ENCODE data around the gene NHEJ1.

Gene NHEJ1

DNA sequence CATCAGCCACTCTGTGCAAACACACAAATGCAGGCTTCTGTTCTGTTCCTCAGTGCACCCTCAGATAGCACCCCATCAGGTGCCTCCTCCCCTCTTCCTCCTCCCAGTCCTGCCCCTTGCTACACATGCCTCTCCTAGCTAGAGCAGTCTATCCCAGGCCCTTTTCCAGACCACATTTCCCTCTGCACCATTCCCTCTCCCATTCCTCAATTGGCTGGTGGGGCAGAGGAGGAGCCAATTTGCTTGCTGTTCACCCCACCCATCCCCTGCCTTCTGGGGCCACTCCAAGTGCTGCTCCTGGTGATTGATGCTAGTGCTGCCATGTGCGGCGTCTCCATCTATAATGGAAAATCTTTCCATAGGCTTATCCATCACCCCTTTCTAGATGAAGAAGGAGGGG is 124.7 kb downstream of the NHEJ1 start:
- Histone ChIP-seq H3F3A (ENCODE audit: insufficient read depth, low read length) (no peaks in the 10 kb centered on the region; the same call in 1 of the 2 replicates), H3K4me1 (ENCODE audit: insufficient read depth, low read length, severe bottlenecking) (no peaks in the 10 kb centered on the region), H2AFZ (ENCODE audit: low read length) (no peak overlapping the region), H3K4me2 (ENCODE audit: low read length) (no peak overlapping the region), H3K27me3 (ENCODE audit: insufficient read depth, low read length) (peaks cover 8% of the 10 kb centered on the region), H3K79me2 (ENCODE audit: insufficient read depth, low read length) (no peaks in the 10 kb centered on the region), H3K27ac (ENCODE audit: low read depth, low read length, poor library complexity, severe bottlenecking) (no peak overlapping the region), H4K20me1 (ENCODE audit: insufficient read depth, low read length) (no peaks in the 10 kb centered on the region), H3K9me2 (ENCODE audit: low read depth, low read length) (no peaks in the 10 kb centered on the region), H3K36me3 (ENCODE audit: insufficient read depth, low read length) (no peaks in the 10 kb centered on the region), H3K4me3 (ENCODE audit: low read depth, low read length, poor library complexity, severe bottlenecking) (no peak overlapping the region), H3K9me3 (ENCODE audit: low read length) (no peaks in the 10 kb centered on the region), H3K9ac (ENCODE audit: low read length) (no peak overlapping the region)
- TF ChIP-seq EZH2 (IDR thresholded peaks at IDR 0.05; ENCODE audit: borderline replicate concordance, low read length), result no peak
- TF ChIP-seq, protein P1, sequence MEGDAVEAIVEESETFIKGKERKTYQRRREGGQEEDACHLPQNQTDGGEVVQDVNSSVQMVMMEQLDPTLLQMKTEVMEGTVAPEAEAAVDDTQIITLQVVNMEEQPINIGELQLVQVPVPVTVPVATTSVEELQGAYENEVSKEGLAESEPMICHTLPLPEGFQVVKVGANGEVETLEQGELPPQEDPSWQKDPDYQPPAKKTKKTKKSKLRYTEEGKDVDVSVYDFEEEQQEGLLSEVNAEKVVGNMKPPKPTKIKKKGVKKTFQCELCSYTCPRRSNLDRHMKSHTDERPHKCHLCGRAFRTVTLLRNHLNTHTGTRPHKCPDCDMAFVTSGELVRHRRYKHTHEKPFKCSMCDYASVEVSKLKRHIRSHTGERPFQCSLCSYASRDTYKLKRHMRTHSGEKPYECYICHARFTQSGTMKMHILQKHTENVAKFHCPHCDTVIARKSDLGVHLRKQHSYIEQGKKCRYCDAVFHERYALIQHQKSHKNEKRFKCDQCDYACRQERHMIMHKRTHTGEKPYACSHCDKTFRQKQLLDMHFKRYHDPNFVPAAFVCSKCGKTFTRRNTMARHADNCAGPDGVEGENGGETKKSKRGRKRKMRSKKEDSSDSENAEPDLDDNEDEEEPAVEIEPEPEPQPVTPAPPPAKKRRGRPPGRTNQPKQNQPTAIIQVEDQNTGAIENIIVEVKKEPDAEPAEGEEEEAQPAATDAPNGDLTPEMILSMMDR (IDR thresholded peaks at IDR 0.05; ENCODE audit: low read length), result no peak

DNA sequence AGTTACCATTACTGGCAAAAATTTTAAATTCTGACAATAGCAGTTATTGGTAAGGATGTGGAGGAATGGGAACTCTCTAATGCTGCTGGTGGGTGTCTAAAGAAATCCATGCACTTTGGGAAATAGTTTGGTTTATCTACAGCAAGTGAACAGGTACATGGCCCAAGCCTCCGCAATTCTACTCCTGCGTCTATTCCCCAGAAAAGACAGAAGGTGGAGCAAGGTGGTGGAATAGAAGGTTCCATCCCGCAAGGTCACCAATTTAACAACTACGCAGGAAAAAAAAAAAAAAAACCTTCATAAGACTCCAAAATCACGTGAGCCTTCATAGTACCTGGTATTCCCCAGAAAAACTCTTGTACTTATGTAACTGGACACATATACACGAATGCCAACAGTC is 125.8 kb downstream of the NHEJ1 start:
- H3K79me2 ChIP-seq (ENCODE audit: insufficient read depth, low read length), result no peaks in the 10 kb centered on the region
- H3F3A ChIP-seq (ENCODE audit: insufficient read depth, low read length), result no peaks in the 10 kb centered on the region; the same call in 1 of the 2 replicates
- TF ChIP-seq, protein P1 (IDR thresholded peaks at IDR 0.05; ENCODE audit: low read length), result no peak
- no peak for TF ChIP-seq EZH2 (IDR thresholded peaks at IDR 0.05; ENCODE audit: borderline replicate concordance, low read length)
- no peaks in the 10 kb centered on the region for H3K9me3 ChIP-seq (ENCODE audit: low read length)
- no peaks in the 10 kb centered on the region for H3K36me3 ChIP-seq (ENCODE audit: insufficient read depth, low read length)
- no peak overlapping the region for H3K27ac ChIP-seq (ENCODE audit: low read depth, low read length, poor library complexity, severe bottlenecking)
- H3K4me3 ChIP-seq (ENCODE audit: low read depth, low read length, poor library complexity, severe bottlenecking), result no peak overlapping the region
- H3K27me3 ChIP-seq (ENCODE audit: insufficient read depth, low read length), result peaks cover 8% of the 10 kb centered on the region
- no peak overlapping the region for H2AFZ ChIP-seq (ENCODE audit: low read length)
- H4K20me1 ChIP-seq (ENCODE audit: insufficient read depth, low read length), result no peaks in the 10 kb centered on the region
- no peaks in the 10 kb centered on the region for H3K9me2 ChIP-seq (ENCODE audit: low read depth, low read length)
- no peaks in the 10 kb centered on the region for H3K4me1 ChIP-seq (ENCODE audit: insufficient read depth, low read length, severe bottlenecking)
- no peak overlapping the region for H3K4me2 ChIP-seq (ENCODE audit: low read length)
- H3K9ac ChIP-seq (ENCODE audit: low read length), result no peak overlapping the region

DNA sequence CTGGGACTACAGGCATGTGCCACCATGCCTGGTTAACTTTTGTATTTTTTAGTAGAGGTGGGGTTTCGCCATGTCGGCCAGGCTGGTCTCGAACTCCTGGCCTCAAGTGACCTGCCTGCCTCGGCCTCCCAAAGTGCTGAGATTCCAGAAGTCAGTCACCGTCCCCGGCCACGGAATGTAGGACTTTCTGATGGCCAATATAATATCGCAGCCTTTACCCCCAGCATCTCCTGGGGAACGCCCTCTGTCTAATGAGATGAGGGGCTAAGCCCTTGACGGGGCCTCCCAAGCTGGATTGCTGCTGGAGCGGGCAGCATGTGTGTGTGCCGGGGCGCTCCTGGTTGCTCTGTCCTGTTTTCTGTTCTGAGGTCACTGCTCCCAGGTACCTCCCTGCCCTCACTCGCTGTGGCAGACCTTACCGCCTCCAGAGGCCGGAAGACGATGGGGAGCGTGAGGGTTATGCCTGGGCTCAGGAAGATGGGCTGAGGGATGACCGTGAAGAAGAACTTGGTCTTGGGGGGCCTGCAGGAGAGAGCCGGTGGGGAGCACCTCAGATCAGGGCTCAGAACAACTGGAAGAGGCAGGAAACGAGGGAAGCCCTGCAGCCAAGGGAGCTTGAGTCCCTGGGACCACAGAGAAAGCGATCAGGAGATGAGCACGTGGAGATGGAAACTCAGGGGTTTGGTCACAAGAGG is 128.4 kb downstream of the NHEJ1 start:
- no peaks in the 10 kb centered on the region for H3K4me1 ChIP-seq (ENCODE audit: insufficient read depth, low read length, severe bottlenecking)
- H3K79me2 ChIP-seq (ENCODE audit: insufficient read depth, low read length), result no peaks in the 10 kb centered on the region
- H3K9me3 ChIP-seq (ENCODE audit: low read length), result no peaks in the 10 kb centered on the region
- H3K4me3 ChIP-seq (ENCODE audit: low read depth, low read length, poor library complexity, severe bottlenecking), result no peak overlapping the region
- H3K9me2 ChIP-seq (ENCODE audit: low read depth, low read length), result no peaks in the 10 kb centered on the region
- no peaks in the 10 kb centered on the region; the same call in 1 of the 2 replicates for H3F3A ChIP-seq (ENCODE audit: insufficient read depth, low read length)
- H3K27ac ChIP-seq (ENCODE audit: low read depth, low read length, poor library complexity, severe bottlenecking), result no peak overlapping the region
- no peaks in the 10 kb centered on the region for H4K20me1 ChIP-seq (ENCODE audit: insufficient read depth, low read length)
- no peak overlapping the region for H3K9ac ChIP-seq (ENCODE audit: low read length)
- no peak overlapping the region for H3K4me2 ChIP-seq (ENCODE audit: low read length)
- no peak overlapping the region for H2AFZ ChIP-seq (ENCODE audit: low read length)
- peaks cover 5% of the 10 kb centered on the region; the same call in 1 of the 2 replicates for H3K27me3 ChIP-seq (ENCODE audit: insufficient read depth, low read length)
- H3K36me3 ChIP-seq (ENCODE audit: insufficient read depth, low read length), result no peaks in the 10 kb centered on the region
- TF ChIP-seq, protein P1 (IDR thresholded peaks at IDR 0.05; ENCODE audit: low read length), result no peak
- no peak for TF ChIP-seq EZH2 (IDR thresholded peaks at IDR 0.05; ENCODE audit: borderline replicate concordance, low read length)

Data from OCI-LY1 (cell line).